Mucosa of descending colon (tissue), 3 donors: ENCODE results near the gene DNAJB11. TPM values are rescaled to one million over a fixed set of nuclear protein-coding genes. Genes with fewer than 3 reads are reported as not detected.
A peak's percentile ranks its signal among the peaks of the same experiment; 100 is the strongest.
"Not testable (repeated sequence)": the region's sequence is repeated elsewhere in the genome, so short reads cannot be mapped to it uniquely, and the experiment has no call there.

Source experiments
- ATAC-seq: fragments of 200-7000 bp; cut with Tn5 transposase; one replicate; pipeline ENCODE4 v1.9.1; 2020; ENCODE audit warnings: mild to moderate bottlenecking, moderate library complexity
- DNase-seq, 3 donors: peaks; one replicate each; pipeline ENCODE4 v3.0.0-alpha.2; 2020
- H3K36me3 ChIP-seq: fragments of 200-600 bp; one replicate; pipeline ENCODE4 v1.8.0; 2021; ENCODE audit warnings: low read depth, mild to moderate bottlenecking
- H3K4me1 ChIP-seq: fragments of 200-600 bp; one replicate; pipeline ENCODE4 v1.8.0; 2021; ENCODE audit warnings: low read depth, mild to moderate bottlenecking
- H3K4me3 ChIP-seq: fragments of 200-600 bp; one replicate; pipeline ENCODE4 v1.8.0; 2021; ENCODE audit warnings: mild to moderate bottlenecking
- H3K9me3 ChIP-seq: fragments of 200-600 bp; one replicate; pipeline ENCODE4 v1.8.0; 2021; ENCODE audit warnings: mild to moderate bottlenecking
- CTCF ChIP-seq: fragments of 200-600 bp; IDR thresholded peaks from one replicate; pipeline ENCODE4 v1.8.0; 2022; ENCODE audit warnings: antibody characterized with exemption, mild to moderate bottlenecking
- intact Hi-C, 2 donors: fragments of 100-400 bp; cut with DNase I in 1 of 2; cut with micrococcal nuclease in 1 of 2; formaldehyde crosslinking; loops; one replicate each; pipeline versions ENCODE4 v1.11.0 to v1.11.1; 2022; cut with DNase I, micrococcal nuclease
- total RNA-seq, 3 donors: library from RNA; stranded (reverse); fragmentation: NEBNext Ultra II Directional in 2 of 3; extraction: Animal tissue kit (Norgen Biotek cat#: 25700) in 2 of 3; gene quantifications; one replicate each; pipeline versions ENCODE4 v1.2.1 to v1.2.4, GENCODE V29; 2021 to 2023
- donor health status: DM: no; HTN: no; CAD: no; lungs with moderate emphysema.
- donor health status: DM: no; HTN: no; CAD: no.
- donor health status: DM: no; HTN: yes; CAD: no.

The DNAJB11 gene
- total RNA-seq, 3 donors from 2014 or later, result 32.2 to 45.7 (median 34.0) TPM

- Histone ChIP-seq H3K36me3 (no peaks in the 10 kb centered on the region), H3K4me3 (no peak overlapping the region), H3K9me3 (no peaks in the 10 kb centered on the region), H3K4me1 (no peaks in the 10 kb centered on the region)
- ATAC-seq (no peak), DNase-seq (no peak)
- intact Hi-C loops, result no loop called here
- no peak for TF ChIP-seq CTCF
These were observed 44.9 kb upstream of the DNAJB11 start for GRCh38 chr3:186525369-186526255.

GRCh38 chr3:186526256-186526606, 44.3 kb upstream of the DNAJB11 start:
- no peak for ATAC-seq
- no peaks in the 10 kb centered on the region for H3K9me3 ChIP-seq
- H3K36me3 ChIP-seq, result no peaks in the 10 kb centered on the region
- H3K4me1 ChIP-seq, result no peaks in the 10 kb centered on the region
- TF ChIP-seq CTCF, result no peak
- no peak overlapping the region for H3K4me3 ChIP-seq
- DNase-seq, result peak in 1 of 3 donors; percentile 61
- intact Hi-C loops, result no loop called here

GRCh38 chr3:186529201-186529999, 41.1 kb upstream of the DNAJB11 start:
- H3K36me3 ChIP-seq, result no peaks in the 10 kb centered on the region
- no peaks in the 10 kb centered on the region for H3K4me1 ChIP-seq
- TF ChIP-seq CTCF, result no peak
- no peak for DNase-seq
- H3K4me3 ChIP-seq, result no peak overlapping the region
- no peak for ATAC-seq
- intact Hi-C loops, result no loop called here
- no peaks in the 10 kb centered on the region for H3K9me3 ChIP-seq

GRCh38 chr3:186530415-186530814, 40.1 kb upstream of the DNAJB11 start:
- DNase-seq, result no peak
- no peaks in the 10 kb centered on the region for H3K36me3 ChIP-seq
- no peak for ATAC-seq
- intact Hi-C loops, result no loop called here
- no peaks in the 10 kb centered on the region for H3K4me1 ChIP-seq
- H3K4me3 ChIP-seq, result no peak overlapping the region
- H3K9me3 ChIP-seq, result no peaks in the 10 kb centered on the region
- TF ChIP-seq CTCF, result no peak

- H3K9me3 ChIP-seq, ATAC-seq, H3K36me3 ChIP-seq, H3K4me1 ChIP-seq, H3K4me3 ChIP-seq, DNase-seq, intact Hi-C loops: not testable (repeated sequence)
These were observed 38.8 kb upstream of the DNAJB11 start for GRCh38 chr3:186531694-186532093.

GRCh38 chr3:186532598-186533072, 37.9 kb upstream of the DNAJB11 start:
- no peak overlapping the region for H3K4me3 ChIP-seq
- no peak for TF ChIP-seq CTCF
- intact Hi-C loops, result no loop called here
- H3K4me1 ChIP-seq, result no peaks in the 10 kb centered on the region
- peak; percentile 67 for ATAC-seq
- no peak for DNase-seq
- H3K9me3 ChIP-seq, result no peaks in the 10 kb centered on the region
- H3K36me3 ChIP-seq, result no peaks in the 10 kb centered on the region
